ENCODE data around the gene SND1. TPM values are rescaled to one million over a fixed set of nuclear protein-coding genes. Genes with fewer than 3 reads are reported as not detected.
"Not testable (repeated sequence)": the region's sequence is repeated elsewhere in the genome, so short reads cannot be mapped to it uniquely, and the experiment has no call there.

SND1 gene
- total and polyA plus RNA-seq, 2 donors (not counting 1 experiment from before 2014, with no cell fraction given): 44.4 to 165 TPM

GRCh38 chr7:127674361-127674760 lies 22.4 kb downstream of the SND1 start:
- TF ChIP-seq CTCF (IDR thresholded peaks at IDR 0.05) (no peak), EZH2 (IDR thresholded peaks at IDR 0.05; ENCODE audit: borderline replicate concordance, insufficient read depth, low read depth, low read length, poor library complexity, severe bottlenecking) (no peak)
- peaks cover 85% of the 10 kb centered on the region for H3K79me2 ChIP-seq (ENCODE audit: control insufficient read depth, insufficient read depth, low read length)
- no peak for ATAC-seq (ENCODE audit: low read depth)
- no peak overlapping the region for H3K4me2 ChIP-seq (replicated peaks; ENCODE audit: low read depth, low read length, poor library complexity, severe bottlenecking)
- no peaks in the 10 kb centered on the region for H3K27me3 ChIP-seq (replicated peaks in 1 of 4; ENCODE audit: control extremely low read depth in 1 of 4, control insufficient read depth in 3 of 4, insufficient read depth in 4 of 4, low read length in 3 of 4)
- Mint-ChIP-seq H3K4me1 (peaks cover 7% of the 10 kb centered on the region), H3K9me3 (ENCODE audit: insufficient read depth) (peaks cover 4% of the 10 kb centered on the region), H3K27ac (no peak overlapping the region), H3K27me3 (no peaks in the 10 kb centered on the region), H3K4me3 (no peak overlapping the region)
- ChIA-PET POLR2A (no interaction called here), CTCF (no interaction called here)
- peaks cover 24% of the 10 kb centered on the region for H4K20me1 ChIP-seq (ENCODE audit: control insufficient read depth, insufficient read depth, low read length, poor library complexity, severe bottlenecking)
- intact Hi-C loops (cut with micrococcal nuclease): no loop called here
- H3K4me1 ChIP-seq (ENCODE audit: control insufficient read depth in 2 of 2, insufficient read depth in 2 of 2, low read length in 2 of 2): no peaks in the 10 kb centered on the region
- no peak overlapping the region for H2AFZ ChIP-seq (ENCODE audit: insufficient read depth, low read depth, low read length, poor library complexity, severe bottlenecking)
- no peak overlapping the region for H3K4me3 ChIP-seq (ENCODE audit: control extremely low read depth in 1 of 5, extremely low read depth in 1 of 5, insufficient read depth in 1 of 5, low read depth in 2 of 5, low read length in 4 of 5)
- peaks cover 2 to 9% (median 6%) of the 10 kb centered on the region in 3 donors for H3K9me3 ChIP-seq (ENCODE audit: control extremely low read depth in 1 of 3, control insufficient read depth in 2 of 3, insufficient read depth in 1 of 3, low read length in 2 of 3)
- H3K27ac ChIP-seq (ENCODE audit: low read length in 2 of 2): no peak overlapping the region
- WGBS (ENCODE audit: insufficient coverage): 100% methylated on average over 1 of the region's 1 CpG
- no peak for DNase-seq
- peaks cover 3 to 14% of the 10 kb centered on the region in 2 experiments for H3K36me3 ChIP-seq (replicated peaks in 1 of 2; ENCODE audit: control extremely low read depth in 1 of 2, control insufficient read depth in 1 of 2, extremely low read depth in 1 of 2, insufficient read depth in 2 of 2, low read length in 1 of 2)
- H3K9ac ChIP-seq (ENCODE audit: low read length): no peak overlapping the region

DNA sequence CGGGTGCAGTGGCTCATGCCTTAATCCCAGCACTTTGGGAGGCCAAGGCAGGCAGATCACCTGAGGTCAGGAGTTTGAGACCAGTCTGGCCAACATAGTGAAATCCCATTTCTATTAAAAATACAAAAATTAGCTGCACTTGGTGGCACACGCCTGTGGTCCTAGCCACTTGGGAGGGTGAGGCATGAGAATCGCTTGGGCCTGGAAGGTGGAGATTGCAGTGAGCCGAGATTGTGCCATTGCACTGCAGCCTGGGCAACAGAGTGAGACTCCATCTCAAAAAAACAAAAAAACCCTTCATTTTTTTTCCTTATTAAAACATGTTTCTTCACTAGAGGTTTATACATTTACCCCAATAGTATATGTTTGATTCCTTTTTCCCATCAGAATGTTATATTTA lies 22.9 kb downstream of the SND1 start:
- H3K4me3 Mint-ChIP-seq; H3K27me3 ChIP-seq (replicated peaks in 1 of 4; ENCODE audit: control extremely low read depth in 1 of 4, control insufficient read depth in 3 of 4, insufficient read depth in 4 of 4, low read length in 3 of 4); DNase-seq; H3K4me3 ChIP-seq (ENCODE audit: control extremely low read depth in 1 of 5, extremely low read depth in 1 of 5, insufficient read depth in 1 of 5, low read depth in 2 of 5, low read length in 4 of 5); CTCF ChIA-PET; ATAC-seq (ENCODE audit: low read depth); H3K4me1 ChIP-seq (ENCODE audit: control insufficient read depth in 2 of 2, insufficient read depth in 2 of 2, low read length in 2 of 2); H3K9me3 Mint-ChIP-seq (ENCODE audit: insufficient read depth); H3K27ac ChIP-seq (ENCODE audit: low read length in 2 of 2); POLR2A ChIA-PET; H3K27ac Mint-ChIP-seq; H3K27me3 Mint-ChIP-seq; H3K4me2 ChIP-seq (replicated peaks; ENCODE audit: low read depth, low read length, poor library complexity, severe bottlenecking); H2AFZ ChIP-seq (ENCODE audit: insufficient read depth, low read depth, low read length, poor library complexity, severe bottlenecking); intact Hi-C loops (cut with micrococcal nuclease); H3K4me1 Mint-ChIP-seq; H3K9ac ChIP-seq (ENCODE audit: low read length): not testable (repeated sequence)
- peaks cover 24% of the 10 kb centered on the region for H4K20me1 ChIP-seq (ENCODE audit: control insufficient read depth, insufficient read depth, low read length, poor library complexity, severe bottlenecking)
- peaks cover 85% of the 10 kb centered on the region for H3K79me2 ChIP-seq (ENCODE audit: control insufficient read depth, insufficient read depth, low read length)
- peaks cover 5 to 11% of the 10 kb centered on the region in 2 experiments for H3K36me3 ChIP-seq (replicated peaks in 1 of 2; ENCODE audit: control extremely low read depth in 1 of 2, control insufficient read depth in 1 of 2, extremely low read depth in 1 of 2, insufficient read depth in 2 of 2, low read length in 1 of 2)
- peaks cover 2 to 12% (median 11%) of the 10 kb centered on the region in 3 donors for H3K9me3 ChIP-seq (ENCODE audit: control extremely low read depth in 1 of 3, control insufficient read depth in 2 of 3, insufficient read depth in 1 of 3, low read length in 2 of 3)
- no CpG with 5 or more reads among the region's 4 CpGs for WGBS (ENCODE audit: insufficient coverage)

All from B cell (primary cell).